Stimulated activated CD8-positive, alpha-beta memory T cell treated with anti-CD3 and anti-CD28 coated beads, Interleukin-12 subunit alpha, Interleukin-12 subunit beta, amount 100 ng/mL, for 24 hours (primary cell): ENCODE results near the gene LSM14A.
A peak's percentile ranks its signal among the peaks of the same experiment; 100 is the strongest.
"Not testable (repeated sequence)": the region's sequence is repeated elsewhere in the genome, so short reads cannot be mapped to it uniquely, and the experiment has no call there.

Source experiments
- DNase-seq: peaks from one replicate; pipeline ENCODE4 v3.0.0-alpha.2; 2020; ENCODE audit errors: extremely low read depth

Gene LSM14A

GRCh38 chr19:34189917-34190425 lies 17.7 kb downstream of the LSM14A start:
- DNase-seq, result no peak

DNA sequence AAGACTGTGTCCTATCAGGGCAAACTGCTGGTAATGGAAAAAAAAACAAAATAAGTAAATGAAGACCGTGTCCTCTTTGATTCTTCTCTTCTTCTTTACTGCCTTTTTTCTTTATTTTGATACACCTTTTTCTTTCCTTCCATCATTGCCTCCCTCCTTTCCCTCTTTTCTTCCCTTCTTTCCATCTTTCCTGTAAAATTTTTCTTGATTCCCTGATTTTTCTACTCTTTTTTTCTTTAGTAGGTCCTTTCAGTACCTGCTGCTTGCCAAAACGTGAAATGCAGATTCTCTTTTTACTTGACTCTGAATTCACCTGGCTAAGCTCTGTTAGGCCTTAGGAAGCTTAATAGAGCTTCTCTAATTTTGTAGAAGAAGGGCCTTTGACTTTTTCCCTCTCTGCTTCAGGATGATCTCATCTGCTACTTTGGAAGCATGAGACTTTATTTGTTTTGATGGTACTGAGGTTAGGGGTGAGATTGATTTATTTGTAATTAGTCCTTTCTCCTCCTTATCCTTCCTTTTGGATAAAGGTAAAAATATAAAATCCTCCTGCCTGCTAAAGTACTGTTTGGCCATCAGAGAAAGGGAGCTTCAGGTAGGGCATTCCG lies 19.2 kb downstream of the LSM14A start:
- DNase-seq, result no peak

DNA sequence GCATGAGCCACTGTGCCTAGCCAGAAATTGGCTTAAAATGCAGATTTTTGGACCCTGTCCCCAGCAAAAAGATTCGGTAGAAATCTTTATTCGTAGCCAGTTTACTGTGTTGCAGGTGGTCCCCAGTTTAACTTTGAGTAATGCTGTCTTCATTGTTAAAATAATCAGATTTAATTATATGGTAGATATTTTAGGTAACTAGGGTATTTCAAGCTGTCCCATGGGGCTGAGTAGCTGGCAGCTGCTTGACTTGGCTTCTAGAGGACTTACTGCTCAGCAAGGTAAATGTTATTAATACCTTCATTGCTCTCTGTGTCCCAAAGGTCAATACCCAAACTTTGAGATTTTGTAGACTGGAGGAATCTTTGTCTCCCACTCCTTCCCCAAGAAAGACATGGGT lies 21.1 kb downstream of the LSM14A start:
- DNase-seq, result no peak

- no peak for DNase-seq
These were observed 21.6 kb downstream of the LSM14A start for GRCh38 chr19:34193876-34194275.

GRCh38 chr19:34201133-34201532 lies 28.8 kb downstream of the LSM14A start:
- no peak for DNase-seq

DNA sequence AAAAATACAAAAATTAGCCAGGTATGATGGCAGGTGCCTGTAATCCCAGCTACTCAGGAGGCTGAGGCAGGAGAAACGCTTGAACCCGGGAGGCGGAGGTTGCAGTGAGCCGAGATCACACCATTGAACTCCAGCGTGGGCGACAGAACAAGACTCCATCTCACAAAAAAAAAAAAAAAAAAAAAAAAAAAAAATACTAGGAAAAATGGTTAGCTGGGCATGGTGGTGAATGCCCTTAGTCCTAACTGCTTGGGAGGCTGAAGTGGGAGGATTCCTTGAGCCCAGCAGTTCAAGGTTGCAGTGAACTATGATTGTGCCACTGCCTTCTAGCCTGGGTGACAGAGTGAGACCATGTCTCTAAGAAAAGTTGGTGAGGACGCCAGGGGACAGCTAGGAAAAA lies 33.0 kb downstream of the LSM14A start:
- not testable (repeated sequence) for DNase-seq

- no peak for DNase-seq
These were observed 36.1 kb downstream of the LSM14A start for GRCh38 chr19:34208291-34208884.

GRCh38 chr19:34209726-34210125 lies 37.4 kb downstream of the LSM14A start:
- DNase-seq, result no peak

DNA sequence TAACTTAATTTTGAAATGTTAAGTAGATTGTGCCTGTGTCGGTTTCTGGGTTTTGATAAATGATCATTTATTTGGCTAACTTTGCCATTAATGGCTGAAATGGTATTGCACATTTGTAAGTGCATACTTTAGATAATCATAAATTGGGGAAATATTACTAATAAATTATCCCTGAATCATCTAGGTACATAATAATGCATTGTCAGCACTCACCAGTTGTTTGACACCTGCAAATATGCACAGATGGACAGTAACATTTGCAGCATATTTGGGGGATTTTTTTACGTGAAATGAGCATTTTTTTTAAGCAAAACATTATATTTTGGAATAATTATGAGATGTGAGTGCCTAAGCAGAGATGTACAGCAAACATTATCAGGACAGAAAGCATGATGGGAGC lies 41.0 kb downstream of the LSM14A start:
- no peak for DNase-seq

- no peak for DNase-seq
These were observed 41.7 kb downstream of the LSM14A start for GRCh38 chr19:34214040-34214439.

- DNase-seq, result no peak
These were observed 42.8 kb downstream of the LSM14A start for GRCh38 chr19:34215006-34215665.

DNA sequence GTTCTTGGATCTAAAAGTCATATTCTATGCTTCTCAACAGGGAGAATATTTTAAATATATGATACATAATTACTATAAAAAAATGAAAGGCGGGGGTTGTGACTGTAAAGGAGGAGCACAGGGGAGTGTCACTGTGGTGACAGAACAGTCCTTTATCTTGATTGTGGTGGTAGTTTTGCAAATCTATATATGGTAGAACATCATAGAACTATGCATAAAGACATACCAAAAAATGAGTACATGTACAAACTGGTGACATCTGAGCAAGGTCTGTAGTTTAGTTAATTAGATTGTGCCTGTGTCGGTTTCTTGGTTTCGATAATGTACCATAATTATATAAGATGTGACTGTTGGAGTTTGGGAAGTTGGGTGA lies 43.3 kb downstream of the LSM14A start:
- no peak for DNase-seq

DNA sequence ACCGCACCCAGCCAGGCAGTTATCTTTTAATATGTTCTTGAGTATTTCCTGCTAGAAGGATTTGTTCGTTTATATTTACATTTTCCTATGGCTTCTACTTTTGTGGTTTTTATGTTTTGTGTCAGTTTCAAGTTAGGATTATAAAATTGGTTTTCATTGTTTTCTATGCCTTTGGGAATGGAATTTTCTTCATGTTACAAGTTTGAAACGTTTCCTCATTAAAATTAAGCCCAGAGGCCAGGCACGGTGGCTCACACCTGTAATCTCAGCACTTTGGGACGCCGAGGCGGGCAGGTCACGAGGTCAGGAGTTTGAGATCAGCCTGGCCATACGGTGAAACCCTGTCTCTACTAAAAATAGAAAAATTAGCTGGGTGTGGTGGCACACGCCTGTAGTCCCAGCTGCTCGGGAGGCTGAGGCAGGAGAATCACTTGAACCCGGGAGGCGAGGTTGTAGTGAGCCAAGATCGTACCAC lies 44.5 kb downstream of the LSM14A start:
- not testable (repeated sequence) for DNase-seq

GRCh38 chr19:34217952-34218817 lies 45.9 kb downstream of the LSM14A start:
- peak; percentile 30 for DNase-seq

DNA sequence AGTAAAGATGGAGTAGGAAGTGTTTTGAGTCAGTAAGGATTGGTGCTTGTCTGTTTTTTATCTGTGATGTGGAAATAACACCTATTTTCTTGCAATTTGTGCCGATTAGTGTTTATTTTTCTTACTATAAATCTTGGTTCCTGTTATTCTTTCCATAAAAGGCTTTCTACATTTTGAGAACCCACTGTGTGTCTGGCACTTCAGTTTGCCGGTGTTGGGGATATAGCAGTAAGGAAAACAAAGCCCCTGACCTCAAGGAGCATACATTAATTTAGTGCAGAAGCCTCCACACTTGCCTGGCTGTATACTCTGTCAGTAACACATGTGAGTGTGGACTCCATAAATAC lies 46.5 kb downstream of the LSM14A start:
- no peak for DNase-seq

DNA sequence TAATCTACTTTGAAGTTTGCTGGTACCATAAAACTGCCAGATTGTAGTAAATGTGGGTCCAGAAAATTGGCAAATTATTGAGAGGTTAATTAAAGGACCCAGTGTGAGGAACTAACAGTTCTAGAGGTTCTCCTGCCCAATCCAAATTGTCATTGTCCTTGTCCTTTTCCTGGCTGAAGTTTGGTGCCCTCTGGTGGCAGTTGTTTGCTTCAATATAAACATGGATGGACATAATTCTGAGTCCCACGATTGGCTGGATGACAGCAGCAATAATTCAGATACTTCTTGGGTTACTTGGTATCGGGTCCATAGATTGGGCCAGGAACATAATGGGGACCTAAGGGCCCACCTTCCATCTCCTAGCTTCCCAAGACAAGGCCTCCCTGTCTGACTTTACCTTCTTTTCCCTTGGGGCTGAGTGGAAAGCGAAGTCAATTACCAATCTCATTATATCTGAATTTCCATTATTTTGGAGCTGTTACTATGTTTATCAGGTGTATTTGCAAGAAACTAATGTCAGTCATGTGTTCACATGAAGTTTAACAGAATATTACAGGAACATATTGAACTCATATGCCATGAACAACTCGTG lies 48.3 kb downstream of the LSM14A start:
- no peak for DNase-seq

GRCh38 chr19:34222386-34222785 lies 50.1 kb downstream of the LSM14A start:
- no peak for DNase-seq

DNA sequence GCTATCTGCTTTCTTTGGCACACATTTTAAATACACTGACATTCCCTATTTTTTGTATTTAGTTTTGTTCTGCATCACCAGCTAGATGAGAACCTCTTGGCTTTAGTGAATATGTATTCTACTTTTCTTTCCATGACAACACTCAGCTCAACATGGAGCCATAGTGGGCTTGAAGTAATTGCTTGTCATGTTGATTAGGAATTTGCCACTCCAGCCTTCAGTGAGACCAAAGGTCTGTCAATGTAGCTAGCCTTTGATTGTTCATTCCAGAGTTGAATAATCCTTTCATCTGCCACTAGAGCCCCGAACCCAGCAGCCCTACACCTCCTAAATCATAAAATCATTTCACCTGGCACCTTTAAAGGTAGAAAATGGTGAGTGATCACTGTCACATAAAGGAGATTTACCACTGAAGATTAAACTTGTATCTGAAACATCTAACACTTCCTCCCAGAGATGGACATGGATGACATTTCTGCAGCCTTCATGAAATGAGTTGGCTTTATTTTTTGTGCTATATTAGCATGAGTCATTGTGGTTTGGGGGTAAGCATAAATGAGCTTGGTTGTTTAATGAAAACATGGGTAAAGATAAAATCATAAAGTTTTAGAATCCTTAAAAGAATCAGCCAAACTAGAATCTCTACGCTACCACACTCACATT lies 52.8 kb downstream of the LSM14A start:
- DNase-seq, result no peak

- no peak for DNase-seq
These were observed 53.3 kb downstream of the LSM14A start for GRCh38 chr19:34225659-34226015.

DNA sequence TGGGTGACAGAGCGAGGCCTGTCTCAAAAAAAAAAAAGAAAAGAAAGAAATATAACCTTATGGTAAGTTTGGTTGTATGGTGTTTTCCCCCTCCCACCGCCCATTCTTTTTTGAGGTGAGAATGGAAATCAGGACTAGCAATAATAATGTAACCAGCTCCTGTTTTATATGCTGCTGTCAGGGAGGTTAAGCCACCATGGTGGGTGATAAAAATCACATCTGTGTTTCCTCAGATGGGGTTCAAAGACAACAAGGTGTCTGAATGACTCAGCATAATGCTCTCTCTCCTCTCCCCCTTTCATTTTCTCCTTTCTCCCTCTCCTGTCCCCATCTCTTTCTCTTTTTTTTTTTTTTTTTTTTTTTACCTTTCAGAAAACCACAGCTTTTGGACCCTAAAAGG lies 53.7 kb downstream of the LSM14A start:
- DNase-seq, result no peak

DNA sequence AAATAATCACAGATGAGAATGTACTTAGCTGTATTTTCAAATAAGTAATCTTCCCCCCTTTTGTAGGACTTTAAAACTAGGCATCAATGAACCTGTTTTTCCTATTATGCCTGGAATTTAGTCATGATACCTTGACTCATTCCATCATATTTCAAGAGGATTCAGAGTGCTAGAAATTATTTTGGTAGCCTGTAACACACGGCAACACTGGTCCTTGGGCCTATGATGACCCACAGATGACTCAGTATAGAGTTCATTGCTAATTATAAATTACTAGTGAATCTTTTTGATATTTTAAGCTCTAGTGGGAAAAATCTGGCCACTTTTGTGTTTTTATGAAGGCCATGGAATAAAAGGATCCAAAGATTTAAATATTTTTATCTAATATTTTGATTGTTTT lies 56.0 kb downstream of the LSM14A start:
- DNase-seq, result no peak
